ENCODE measurements around the gene CFAP65.

Gene CFAP65

GRCh38 chr2:219003979-219004378 lies 37.3 kb downstream of the CFAP65 start:
- DNase-seq: no peak

GRCh38 chr2:219003267-219003634 lies 38.1 kb downstream of the CFAP65 start:
- DNase-seq: no peak

DNA sequence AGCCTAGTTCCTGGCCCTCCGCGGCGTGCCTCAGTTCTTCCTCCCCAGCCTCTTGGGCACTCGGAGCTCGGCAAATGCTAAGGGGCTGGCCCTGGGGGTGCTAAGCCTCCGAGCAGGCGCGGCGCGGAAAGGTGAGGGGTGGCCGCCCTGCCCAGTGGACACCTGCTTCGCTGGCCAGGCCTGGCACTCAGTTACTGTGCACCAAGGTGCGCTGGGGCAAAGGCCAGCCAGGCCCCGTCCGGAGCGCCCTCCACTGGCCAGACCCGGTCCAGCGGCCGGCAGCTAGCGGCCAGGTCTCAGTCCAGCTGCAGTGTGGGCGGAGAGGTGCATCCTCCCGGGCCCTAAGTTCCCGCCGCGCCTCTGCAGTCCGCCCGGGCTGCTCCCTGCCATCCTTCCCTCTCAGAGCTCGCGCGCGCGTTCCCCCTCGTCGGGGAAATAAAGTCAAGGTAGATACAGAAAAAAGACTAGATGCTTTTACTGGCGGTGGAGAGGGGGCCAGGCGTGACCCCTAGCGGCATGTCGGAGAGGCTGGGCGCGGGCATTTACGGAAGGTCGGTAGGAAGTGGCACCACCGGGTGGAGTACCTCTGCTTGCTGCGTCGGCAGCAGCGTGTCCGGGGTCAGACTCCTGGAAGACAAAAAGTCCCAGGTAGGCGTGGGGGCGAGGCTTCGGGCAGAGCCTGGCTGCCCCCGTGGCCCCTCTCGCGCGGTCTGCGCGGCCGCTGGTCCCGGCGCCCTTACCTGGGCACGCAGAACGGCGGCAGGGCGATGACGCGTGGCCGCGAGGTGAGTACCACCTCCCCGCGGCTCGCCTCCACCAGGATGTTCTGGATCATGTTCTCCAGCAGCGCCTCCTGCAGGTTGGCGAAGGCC lies 38.7 kb downstream of the CFAP65 start:
- DNase-seq: no peak

DNA sequence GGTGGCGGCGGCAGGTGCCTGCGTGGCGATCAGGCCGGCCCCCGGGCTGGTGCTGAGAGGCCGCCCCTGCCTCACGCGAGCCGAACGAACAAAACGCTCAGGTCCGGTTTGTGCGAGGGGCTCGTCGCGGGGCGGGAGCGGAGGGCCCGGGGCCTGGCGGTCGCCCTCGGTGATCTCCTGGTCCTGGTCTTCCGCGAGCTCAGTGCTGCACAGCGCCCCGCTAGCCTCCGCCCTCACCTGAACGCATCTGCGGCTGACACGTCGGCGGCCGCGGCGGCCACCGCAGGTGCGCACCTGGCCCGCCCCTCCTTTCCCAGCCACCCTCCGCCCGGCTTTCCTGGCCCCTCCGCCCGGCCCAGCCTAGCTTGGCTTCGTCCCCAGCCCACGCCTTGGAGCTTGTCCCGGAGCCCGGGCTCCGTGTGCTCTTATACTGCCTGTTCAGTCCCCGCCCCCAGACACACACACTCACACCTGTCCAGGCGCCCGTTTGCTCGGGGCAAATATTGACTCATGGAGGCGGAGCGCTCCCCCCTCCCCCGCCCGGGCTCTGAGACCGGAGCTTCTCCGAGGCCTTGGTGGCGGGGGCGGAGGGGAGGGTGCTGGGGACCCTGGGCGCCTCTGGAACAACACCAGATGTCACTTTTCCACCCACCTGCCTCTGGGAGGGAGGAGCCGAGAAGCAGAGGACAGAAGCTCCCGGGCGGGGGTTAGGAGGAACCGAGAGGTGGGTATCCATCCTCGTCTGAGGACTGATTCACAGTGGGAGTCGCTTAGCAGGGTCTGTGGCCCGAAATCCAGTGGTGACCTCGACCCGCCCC lies 39.5 kb downstream of the CFAP65 start:
- DNase-seq: peak; percentile 49

GRCh38 chr2:219001100-219001576 lies 40.2 kb downstream of the CFAP65 start:
- DNase-seq: no peak

DNA sequence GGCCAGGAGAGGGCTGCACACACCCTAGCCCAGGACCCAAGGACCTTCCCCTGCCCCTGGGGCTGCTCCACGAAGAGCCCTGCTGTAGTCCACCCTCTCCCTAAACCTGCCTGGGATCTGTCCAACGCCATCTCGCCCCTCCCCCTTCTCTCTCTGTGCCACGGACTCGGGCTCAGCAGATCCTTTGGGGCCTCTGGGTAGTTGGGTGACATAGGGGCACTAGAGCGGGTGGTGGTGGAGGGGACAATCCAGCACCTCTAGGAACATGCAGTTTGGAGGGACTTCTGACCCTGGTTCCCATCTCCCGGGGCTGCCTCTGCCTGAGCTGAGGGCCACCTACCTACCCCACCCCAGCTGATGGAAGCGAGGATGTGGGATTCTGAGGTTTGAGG lies 40.8 kb downstream of the CFAP65 start:
- no peak for DNase-seq

GRCh38 chr2:218999881-219000568 lies 41.3 kb downstream of the CFAP65 start:
- no peak for DNase-seq

DNA sequence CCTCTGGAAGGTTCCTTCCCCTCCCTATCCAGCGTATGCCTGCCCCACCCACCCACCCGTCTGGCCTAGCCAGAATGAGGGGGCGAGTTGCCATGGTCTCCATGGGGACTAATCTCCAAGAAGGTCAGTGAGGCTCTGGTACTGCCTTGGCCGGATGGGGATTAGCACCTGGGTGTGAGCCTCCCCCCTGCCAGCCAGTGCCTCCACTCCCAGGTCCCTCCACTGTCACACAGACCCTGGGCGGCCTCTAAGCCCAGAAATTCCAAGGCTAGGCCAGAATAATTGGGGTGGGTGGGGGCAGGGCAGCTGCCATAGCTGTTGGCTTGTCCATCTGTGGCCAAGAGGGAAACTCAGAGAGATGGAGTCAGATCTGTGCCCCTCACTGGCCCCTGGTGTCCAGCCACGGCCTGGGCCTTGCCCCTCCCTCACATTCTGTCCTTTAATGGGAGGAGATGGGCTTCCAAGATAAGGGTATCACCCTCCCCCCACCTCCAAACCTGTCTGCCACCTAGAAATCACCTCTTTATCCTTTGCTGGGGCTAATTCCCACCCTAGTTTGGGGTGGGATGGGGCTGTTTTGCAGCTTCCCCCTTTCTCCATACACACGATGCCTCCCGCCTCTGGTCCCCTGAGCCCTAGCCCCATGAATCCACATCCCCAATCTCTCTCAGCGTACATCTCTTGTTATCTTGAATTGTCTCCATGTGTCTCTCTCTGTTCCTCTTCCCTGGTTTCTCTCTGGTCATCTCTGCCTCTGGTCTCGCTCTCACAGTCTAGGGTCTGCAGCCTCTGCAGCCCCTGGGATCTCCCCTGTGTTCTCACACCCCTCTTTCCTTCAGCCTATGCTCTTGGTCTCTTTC lies 42.1 kb downstream of the CFAP65 start:
- no peak for DNase-seq

DNA sequence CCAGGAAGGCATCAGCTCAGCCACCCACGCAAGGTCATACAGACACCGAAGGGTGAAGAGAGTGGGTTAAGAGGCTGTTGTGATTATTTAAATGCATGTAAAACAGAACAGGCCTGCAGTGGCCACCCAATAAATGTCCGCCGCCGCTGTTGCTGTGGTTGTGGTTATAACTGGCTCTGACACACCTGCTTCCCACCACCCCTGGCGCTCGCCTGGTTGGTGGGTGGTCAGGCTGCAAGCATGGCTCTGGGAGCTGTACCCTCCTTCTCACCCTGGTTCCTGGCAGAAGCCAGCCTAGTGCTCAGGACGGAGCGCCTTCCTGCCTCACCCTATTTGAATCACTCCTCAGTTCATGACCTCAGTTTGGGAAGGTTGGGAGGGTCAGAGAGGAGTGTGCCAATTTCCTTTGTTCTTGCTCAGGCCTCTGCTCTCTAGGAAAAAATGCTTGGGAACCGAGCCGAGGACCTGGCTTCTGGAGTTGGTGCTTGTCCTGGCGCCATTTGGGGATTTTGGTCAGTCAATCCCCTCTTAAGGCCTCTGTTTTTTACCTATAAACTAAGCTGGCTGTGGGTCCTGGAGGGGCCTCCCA lies 42.8 kb downstream of the CFAP65 start:
- no peak for DNase-seq

- DNase-seq: no peak
These were observed 43.6 kb downstream of the CFAP65 start for GRCh38 chr2:218997731-218998130.

DNA sequence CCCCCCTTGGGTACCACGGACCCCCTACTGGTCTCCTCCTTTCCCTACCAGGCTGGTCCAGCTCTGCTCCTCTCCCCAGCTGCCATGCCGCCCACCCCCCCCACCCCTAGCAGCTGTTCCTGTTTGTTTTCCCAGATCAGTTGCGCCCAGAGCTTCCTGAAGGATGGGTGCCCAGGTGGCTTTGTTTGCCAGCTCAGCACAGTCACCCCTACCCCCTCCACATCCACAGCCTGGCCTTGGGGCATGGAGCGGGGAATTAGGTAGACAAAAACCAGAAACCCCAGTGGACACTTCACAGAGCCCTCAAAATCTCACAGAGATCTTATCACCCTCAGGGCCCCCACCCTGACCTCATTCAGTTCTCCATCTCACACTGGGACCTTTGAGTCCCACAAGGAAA lies 44.4 kb downstream of the CFAP65 start:
- DNase-seq: peak; percentile 60

DNA sequence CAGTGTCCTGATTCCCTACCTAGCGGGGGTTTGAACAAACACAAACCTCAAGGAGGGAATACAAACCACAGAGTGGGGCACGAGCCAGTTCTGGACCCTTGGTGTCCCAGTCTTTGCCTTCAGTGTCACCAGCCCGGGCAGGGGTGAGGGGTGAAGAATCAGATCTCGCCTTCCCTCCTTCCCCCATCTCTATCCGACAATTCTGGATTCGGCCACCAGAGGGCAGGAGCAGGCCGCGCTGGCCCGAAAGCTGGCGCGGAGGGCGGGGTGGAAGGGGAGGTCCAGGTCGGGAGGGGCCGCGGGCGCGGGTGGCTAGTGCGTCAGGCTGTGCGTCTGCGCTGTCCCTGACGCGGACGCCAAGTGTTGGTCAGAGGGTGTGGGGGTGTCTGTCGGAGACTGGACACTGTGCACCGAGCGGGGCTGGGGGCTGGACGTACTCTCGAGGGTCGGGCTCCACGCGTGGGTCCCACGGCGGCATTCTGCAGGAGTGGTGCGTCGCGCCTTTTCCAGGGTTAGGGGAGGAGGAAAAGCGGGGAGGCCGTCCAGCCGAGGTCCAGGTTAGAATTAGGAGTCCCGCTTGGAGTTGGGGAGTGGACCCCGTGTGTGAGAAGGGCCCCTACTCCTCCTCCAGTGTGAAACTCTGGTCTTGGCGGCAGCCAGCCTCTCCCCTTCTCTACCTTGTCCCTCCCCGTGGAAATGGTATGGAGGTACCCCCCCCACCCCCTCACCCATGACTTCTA lies 45.2 kb downstream of the CFAP65 start:
- DNase-seq: peak; percentile 36

- DNase-seq: no peak
These were observed 45.8 kb downstream of the CFAP65 start for GRCh38 chr2:218995561-218995960.

- no peak for DNase-seq
These were observed 47.7 kb downstream of the CFAP65 start, which contains the start of gene CRYBA2 for GRCh38 chr2:218993345-218994315. TSS of gene CRYBA2 (minus strand) at chr2:218993422. CDS start at chr2:218993176, 246 bp downstream.

GRCh38 chr2:218992703-218993344 lies 48.5 kb downstream of the CFAP65 start:
- no peak for DNase-seq

GRCh38 chr2:218992196-218992595 lies 49.1 kb downstream of the CFAP65 start:
- no peak for DNase-seq

- no peak for DNase-seq
These were observed 49.6 kb downstream of the CFAP65 start for GRCh38 chr2:218991674-218992168.

GRCh38 chr2:218990612-218991011 lies 50.7 kb downstream of the CFAP65 start:
- no peak for DNase-seq

DNA sequence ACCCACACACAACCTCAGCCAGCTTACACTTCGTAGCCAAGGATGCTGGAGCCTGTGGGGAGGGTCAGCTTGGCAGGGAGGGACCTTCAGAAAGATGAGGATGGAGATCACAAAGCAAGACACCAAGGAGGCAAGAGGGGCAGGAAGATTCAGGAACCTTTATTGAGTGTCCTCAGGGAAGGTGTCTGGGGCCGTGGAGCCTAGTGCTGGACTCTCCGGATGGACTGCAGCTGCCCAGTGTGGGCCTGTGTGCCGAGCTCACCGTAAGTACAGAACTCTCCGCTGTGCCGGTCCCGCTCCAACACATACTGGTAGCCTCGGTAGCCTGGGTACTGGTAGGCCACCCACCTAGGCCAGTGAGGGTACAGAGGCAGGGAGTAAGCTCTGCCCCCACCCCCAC lies 51.3 kb downstream of the CFAP65 start:
- no peak for DNase-seq

Data from NCI-H524 treated with DMSO at 0.1 percent for 48 hours (cell line).